Ovary (tissue), 10 donors: Measurements from ENCODE around the gene NFILZ. TPM values are rescaled to one million over a fixed set of nuclear protein-coding genes. Genes with fewer than 3 reads are reported as not detected.

Source experiments
- DNase-seq, 5 donors: peaks; one replicate each; pipeline ENCODE4 v3.0.0-alpha.2; 2019 to 2020
- H3K27ac ChIP-seq, 2 donors: fragments of 200-600 bp; one replicate each; pipeline versions ENCODE4 v1.5.1 to v1.8.0; 2019 to 2022
- H3K27me3 ChIP-seq: fragments of 200-600 bp; one replicate; pipeline ENCODE4 v1.8.0; 2022
- H3K36me3 ChIP-seq: fragments of 200-600 bp; sonication (generic); one replicate; pipeline ENCODE4 v1.5.1; 2019
- H3K4me1 ChIP-seq: one replicate; pipeline ENCODE4 v1.8.1; 2013; ENCODE audit warnings: mild to moderate bottlenecking, moderate library complexity; ENCODE audit not compliant: insufficient read depth
- H3K4me3 ChIP-seq: fragments of 200-600 bp; sonication (generic); one replicate; pipeline ENCODE4 v1.5.1; 2017
- H3K9me3 ChIP-seq, 2 donors: fragments of 200-600 bp in 1 of 2; sonication (generic) in 1 of 2; one replicate each; pipeline versions ENCODE4 v1.5.1 to v1.8.1; 2013 to 2019; ENCODE audit warnings: mild to moderate bottlenecking in 1 of 2, moderate library complexity in 1 of 2
- CTCF ChIP-seq, 3 donors: fragments of 450-650 bp in 2 of 3; fragments of 200-600 bp in 1 of 3; IDR thresholded peaks; one replicate each; pipeline versions ENCODE4 v1.5.1 to v1.8.0; 2016 to 2022; ENCODE audit warnings: antibody characterized with exemption in 3 of 3, mild to moderate bottlenecking in 1 of 3
- EP300 ChIP-seq: sonication (generic); formaldehyde crosslinking; IDR thresholded peaks from one replicate; pipeline ENCODE4 v1.6.1; 2017; ENCODE audit warnings: antibody characterized with exemption
- POLR2A ChIP-seq: fragments of 450-650 bp; IDR thresholded peaks from one replicate; pipeline ENCODE4 v1.6.1; 2017; ENCODE audit warnings: antibody characterized with exemption, mild to moderate bottlenecking, moderate library complexity
- WGBS, 3 donors: extraction: QIAGEN DNeasy Blood & Tissue Kit in 1 of 3; methylation state at CpG; one replicate each; pipeline versions ENCODE4 v1.1.5 to v1.1.7; 2013 to 2017; 5-methylcytosine and 5-hydroxymethylcytosine counted together
- intact Hi-C, 4 donors: fragments of 100-400 bp; cut with DNase I; formaldehyde crosslinking; loops; one replicate each; pipeline versions ENCODE4 v1.11.0 to v1.15.1; 2022 to 2023
- long read RNA-seq, 3 donors: library from polyadenylated mRNA in 2 of 3; unstranded in 2 of 3; transcript quantifications; one replicate each; pipeline ENCODE4 v2.0.0 and lab custom pipeline, GENCODE V29; 2021 to 2026
- polyA plus RNA-seq, 2 donors: library from polyadenylated mRNA; stranded (reverse); fragments of 200-250 nt in 1 of 2; fragments of 350-450 nt in 1 of 2; fragmentation: Illumina TruSeq in 1 of 2; extraction: RNeasy Lipid Tissue Mini Kit (QIAGEN cat#74804) in 1 of 2; gene quantifications; one replicate each; pipeline ENCODE4 v1.2.3, GENCODE V29; 2013 to 2014
- total RNA-seq, 7 donors: library from RNA; depleted of rRNA in 2 of 7; stranded (reverse); fragments of >200 nt in 2 of 7; fragmentation: NEBNext Ultra II Directional in 3 of 7; extraction: Animal tissue kit (Norgen Biotek cat#: 25700) in 3 of 7; gene quantifications; one replicate each; pipeline versions ENCODE4 v1.1.0 to v1.2.4, GENCODE V29; 2016 to 2023
- donor health status: DM: no; HTN: no; CAD: no; lungs with moderate emphysema.
- donor health status: DM: no; HTN: no; CAD: no.
- donor health status: Bipolar disorder and iron deficiency.
- donor health status: DM: yes; HTN: yes; CAD: no.
- donor health status: DM: no; HTN: no; CAD: no.
- donor health status: DM: yes; HTN: yes; CAD: no.

Gene NFILZ
- total RNA-seq (not detected), polyA plus RNA-seq (not detected)
- long read RNA-seq, donor 1: 0 reads
- long read RNA-seq, donor 2: 0 reads
- long read RNA-seq, donor 3: 0 reads

- peaks cover 2% of the 10 kb centered on the region for H3K4me1 ChIP-seq
- H3K27ac ChIP-seq: no peak within 1 kb of the TSS
- H3K36me3 ChIP-seq: no peaks in the 10 kb centered on the region
- 94 to 97% (median 94%) methylated on average over 10 to 11 of the region's 11 CpGs for WGBS, 3 donors
- no peak for DNase-seq
- no peak within 1 kb of the TSS for H3K4me3 ChIP-seq
- no peaks in the 10 kb centered on the region for H3K9me3 ChIP-seq
- TF ChIP-seq EP300: no peak
- no peak for TF ChIP-seq CTCF (IDR thresholded peaks at IDR 0.05)
- no peak for TF ChIP-seq POLR2A
- H3K27me3 ChIP-seq: no peaks in the 10 kb centered on the region
- intact Hi-C loops: no loop called here
Measured at GRCh38 chr19:8629996-8630683, at the start of gene NFILZ. Gene NFILZ (plus strand): TSS chr19:8630633. CDS start chr19:8676766, 46,133 bp downstream.

- no peaks in the 10 kb centered on the region for H3K36me3 ChIP-seq
- no peaks in the 10 kb centered on the region for H3K9me3 ChIP-seq
- TF ChIP-seq POLR2A (no peak), EP300 (no peak), CTCF (IDR thresholded peaks at IDR 0.05) (peak; percentile 95 to 96 (median 95))
- intact Hi-C loops: no loop called here
- no peaks in the 10 kb centered on the region for H3K4me1 ChIP-seq
- H3K27ac ChIP-seq: no peak overlapping the region
- no peak overlapping the region for H3K4me3 ChIP-seq
- 3 to 5% (median 4%) methylated on average over 21 of the region's 21 CpGs for WGBS, 3 donors
- DNase-seq: peak; percentile 77 to 90 (median 86)
- H3K27me3 ChIP-seq: no peaks in the 10 kb centered on the region
Measured at GRCh38 chr19:8580710-8581281, 49.6 kb upstream of the NFILZ start.

GRCh38 chr19:8584965-8585893 lies 45.2 kb upstream of the NFILZ start:
- Histone ChIP-seq H3K36me3 (no peaks in the 10 kb centered on the region), H3K27me3 (no peaks in the 10 kb centered on the region), H3K27ac (no peak overlapping the region), H3K9me3 (no peaks in the 10 kb centered on the region), H3K4me3 (no peak overlapping the region), H3K4me1 (no peaks in the 10 kb centered on the region)
- no peak for TF ChIP-seq EP300
- TF ChIP-seq CTCF (IDR thresholded peaks at IDR 0.05): no peak
- DNase-seq: no peak
- intact Hi-C loops: no loop called here
- 83 to 84% (median 84%) methylated on average over 69 to 71 of the region's 71 CpGs for WGBS, 3 donors
